GM12878 (cell line): Measurements from ENCODE around the gene HOATZ. TPM values are rescaled to one million over a fixed set of nuclear protein-coding genes. Genes with fewer than 3 reads are reported as not detected.
A peak's percentile ranks its signal among the peaks of the same experiment; 100 is the strongest.

Source experiments
- ATAC-seq: fragments of 200-7000 bp; cut with Tn5 transposase; 3 replicates; pipeline ENCODE4 v1.9.1; 2020; ENCODE audit warnings: mild to moderate bottlenecking, moderate library complexity
- BruUV-seq: library from RNA; stranded (reverse); fragments of 400-500 nt; replicated peaks from 2 replicates; lab custom pipeline; 2021; lab: Mats Ljungman, UMichigan
- CTCF ChIA-PET: fragments of 300-600 bp; sonication (Branson Sonifier 250); formaldehyde crosslinking; extraction: SDS; loops from one replicate; lab custom pipeline; 2021; ENCODE audit warnings: inconsistent platforms; lab: Yijun Ruan, JAX
- POLR2A ChIA-PET: fragments of 350-600 bp; formaldehyde crosslinking; extraction: SDS; loops from one replicate; lab custom pipeline; 2021; ENCODE audit warnings: inconsistent platforms; lab: Charles Lee
- RAD21 ChIA-PET: fragments of 300-600 bp; sonication (Branson Sonifier 250); formaldehyde crosslinking; loops from one replicate; lab custom pipeline; 2023; ENCODE audit warnings: antibody characterized with exemption; ENCODE audit not compliant: unreplicated experiment; lab: Charles Lee
- SMC1A ChIA-PET: fragments of 300-600 bp; sonication (Branson Sonifier 250); formaldehyde crosslinking; loops from one replicate; lab custom pipeline; 2023; ENCODE audit not compliant: unreplicated experiment, uncharacterized antibody; lab: Charles Lee
- DNase-seq: peaks from one replicate; pipeline ENCODE4 v3.0.0-alpha.2; 2011; ENCODE audit warnings: low read depth, low spot score
- FAIRE-seq: peaks from 3 replicates; lab custom pipeline; 2011; peaks lifted over from hg19 to GRCh38; lab: Jason Lieb, UNC
- H2AFZ ChIP-seq: 2 replicates; pipeline ENCODE4 v1.6.0; 2011; ENCODE audit warnings: low read depth, low read length, control low read depth; ENCODE audit not compliant: control insufficient read depth
- H3K27ac ChIP-seq: 2 replicates; pipeline ENCODE4 v1.5.1; 2011; ENCODE audit warnings: control low read depth; ENCODE audit not compliant: control insufficient read depth, insufficient read depth
- H3K27me3 ChIP-seq, 2 experiments: replicated peaks in 1 of 2; 2 replicates each; pipeline versions ENCODE4 v1.6.0 to v1.6.1; 2011; ENCODE audit warnings: low read length in 1 of 2; ENCODE audit not compliant: control insufficient read depth in 2 of 2, insufficient read depth in 2 of 2
- H3K36me3 ChIP-seq, 2 experiments: 2 replicates each; pipeline ENCODE4 v1.5.1; 2011; ENCODE audit warnings: low read length in 1 of 2; ENCODE audit not compliant: control insufficient read depth in 2 of 2, insufficient read depth in 2 of 2
- H3K4me1 ChIP-seq: 2 replicates; pipeline ENCODE4 v1.6.1; 2011; ENCODE audit warnings: mild to moderate bottlenecking, low read length, moderate library complexity, mixed read lengths; ENCODE audit not compliant: control insufficient read depth, insufficient read depth
- H3K4me2 ChIP-seq: 2 replicates; pipeline ENCODE4 v1.6.0; 2011; ENCODE audit warnings: control low read depth; ENCODE audit not compliant: control insufficient read depth, insufficient read depth
- H3K4me3 ChIP-seq: fragments of 200-600 bp; sonication (generic); 2 replicates; pipeline ENCODE4 v1.5.1; 2016
- H3K79me2 ChIP-seq: 2 replicates; pipeline ENCODE4 v1.6.0; 2011; ENCODE audit warnings: low read length; ENCODE audit not compliant: control insufficient read depth, insufficient read depth
- H3K9ac ChIP-seq: 2 replicates; pipeline ENCODE4 v1.8.0; 2011; ENCODE audit warnings: low read length, control low read depth, mixed read lengths; ENCODE audit not compliant: control insufficient read depth, insufficient read depth
- H3K9me3 ChIP-seq: replicated peaks from 3 replicates; pipeline ENCODE4 v1.5.1; 2011; ENCODE audit warnings: mild to moderate bottlenecking, low read length; ENCODE audit not compliant: control insufficient read depth, insufficient read depth
- H4K20me1 ChIP-seq: 2 replicates; pipeline ENCODE4 v1.6.0; 2011; ENCODE audit not compliant: control insufficient read depth, insufficient read depth
- BCLAF1 ChIP-seq: fragments of 450-650 bp; IDR thresholded peaks from 2 replicates; pipeline ENCODE4 v1.6.1; 2017; ENCODE audit warnings: antibody characterized with exemption, mild to moderate bottlenecking, moderate library complexity
- BHLHE40 ChIP-seq, 2 experiments: fragments of 450-650 bp in 1 of 2; IDR thresholded peaks; 2 replicates each; pipeline ENCODE4 v1.6.1; 2011 to 2017; ENCODE audit warnings: low read depth in 2 of 2, borderline replicate concordance in 1 of 2, improper control_type of control experiment in 1 of 2, low read length in 1 of 2, mild to moderate bottlenecking in 1 of 2
- whole genome bisulfite sequencing: methylation state at CpG from one replicate; pipeline ENCODE4 v1.1.6; 2016; ENCODE audit warnings: low lambda C conversion rate; ENCODE audit not compliant: insufficient replicate concordance, insufficient coverage; ENCODE audit errors: missing lambda C conversion rate; 5-methylcytosine and 5-hydroxymethylcytosine counted together
- in situ Hi-C: fragments of 300-500 bp; cut with MboI; formaldehyde crosslinking; loops from 9 replicates; pipeline ENCODE4 v1.14.3; 2018; ENCODE audit warnings: mixed read lengths
- intact Hi-C: fragments of 100-400 bp; cut with micrococcal nuclease; formaldehyde crosslinking; loops from one replicate; pipeline ENCODE4 v1.14.2; 2022; ENCODE audit not compliant: unreplicated experiment
- polyA plus RNA-seq, 11 experiments: library from polyadenylated mRNA; depleted of rRNA in 4 of 11; unstranded in 6 of 11; stranded (reverse) in 5 of 11; fragments of >200 nt; fragmentation: Nextera tagmentation in 4 of 11; fragmentation: Illumina TruSeq in 1 of 11; extraction: Ambion mirVana in 4 of 11; extraction: Trizol in 1 of 11; gene quantifications; 1 replicate in 1 of 11; 2 replicates in 10 of 11; pipeline versions ENCODE4 v1.2.1 to v1.2.3, GENCODE V29; 2011 to 2016; ENCODE audit warnings: inconsistent platforms in 2 of 11, missing spikeins in 2 of 11, low read depth in 1 of 11
- total RNA-seq, 4 experiments: library from RNA; depleted of rRNA in 3 of 4; stranded (reverse); fragments of >200 nt in 3 of 4; fragmentation: Illumina TruSeq in 1 of 4; extraction: Trizol in 1 of 4; gene quantifications; 2 replicates each; pipeline versions ENCODE4 v1.2.1 to v1.2.3, GENCODE V29; 2013 to 2021

HOATZ gene
- total and polyA plus RNA-seq, 10 of the 15 experiments (the other 5 are each of a cell fraction or from before 2014, with no cell fraction given) = 0.28 TPM; not detected in 9

- ATAC-seq (peak; percentile 54), FAIRE-seq (no peak), DNase-seq (no peak)
- ChIA-PET SMC1A (interaction anchor here (0.7 to 1.8 kb wide), 3 partner anchors 14 to 23 kb away, joined by 3 to 4 read pairs (median 3); no protein-coding TSS in a partner anchor), POLR2A (no interaction called here), CTCF (no interaction called here), RAD21 (no interaction called here)
- no peaks in the 10 kb centered on the region; the same call in 1 of the 2 replicates for H4K20me1 ChIP-seq
- H3K9ac ChIP-seq = no peak within 1 kb of the TSS
- H3K36me3 ChIP-seq = no peaks in the 10 kb centered on the region
- H3K27me3 ChIP-seq = peaks cover 7 to 34% of the 10 kb centered on the region in 2 experiments
- no TSS peak for BruUV-seq
- H3K9me3 ChIP-seq = no peaks in the 10 kb centered on the region; the same call in 2 of the 3 replicates
- 25% methylated on average over 49 of the region's 70 CpGs for WGBS
- H3K27ac ChIP-seq = no peak within 1 kb of the TSS
- TF ChIP-seq BHLHE40 (IDR thresholded peaks at IDR 0.05; ENCODE audit: borderline replicate concordance in 1 of 2, low read depth in 2 of 2, low read length in 1 of 2) (peak in 1 of 2 experiments; percentile 35; a peak in 1 of 4 replicates), BCLAF1 (no peak)
- in situ Hi-C loops (no loop called here), intact Hi-C loops (no loop called here)
- H2AFZ ChIP-seq = no peak within 1 kb of the TSS; the same call in none of the 2 replicates
- H3K4me2 ChIP-seq = no peak within 1 kb of the TSS
- no peak within 1 kb of the TSS for H3K4me3 ChIP-seq
- peaks cover 3% of the 10 kb centered on the region; the same call in 1 of the 2 replicates for H3K4me1 ChIP-seq
- no peaks in the 10 kb centered on the region for H3K79me2 ChIP-seq
These were observed 25.7 kb downstream of the HOATZ start, which contains the start of gene LAYN for GRCh38 chr11:111540114-111540936. LAYN (plus strand) TSS chr11:111540720; CDS start chr11:111540844, 124 bp downstream.
